Kasumi-1 (cell line): ENCODE data around the gene AACS.
"Not testable (repeated sequence)": the region's sequence is repeated elsewhere in the genome, so short reads cannot be mapped to it uniquely, and the experiment has no call there.

ENCODE experiments used
- DNase-seq, 2 experiments: peaks; one replicate each; lab custom pipeline; 2025; lab: John Stamatoyannopoulos, UW

The AACS gene

DNA sequence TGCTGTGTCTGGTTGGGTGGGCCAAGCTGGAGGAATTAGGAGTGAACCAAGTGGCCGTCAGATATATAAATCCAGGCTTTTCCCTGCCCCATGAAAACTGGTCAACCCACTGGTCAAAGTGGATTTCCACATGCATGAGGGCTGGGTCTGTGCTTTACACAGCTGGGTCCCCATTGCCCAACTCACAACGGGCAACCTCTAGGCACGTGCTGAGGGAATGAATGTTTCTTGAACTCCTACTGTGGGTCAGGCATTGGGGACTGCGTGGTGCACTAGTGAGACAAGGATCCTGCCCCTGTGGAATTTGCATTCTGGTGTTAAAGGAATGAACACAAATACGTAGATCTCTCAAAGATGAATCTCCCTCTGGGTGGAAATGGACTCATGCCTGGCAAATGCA is 7.5 kb upstream of the AACS start:
- no peak for DNase-seq

DNA sequence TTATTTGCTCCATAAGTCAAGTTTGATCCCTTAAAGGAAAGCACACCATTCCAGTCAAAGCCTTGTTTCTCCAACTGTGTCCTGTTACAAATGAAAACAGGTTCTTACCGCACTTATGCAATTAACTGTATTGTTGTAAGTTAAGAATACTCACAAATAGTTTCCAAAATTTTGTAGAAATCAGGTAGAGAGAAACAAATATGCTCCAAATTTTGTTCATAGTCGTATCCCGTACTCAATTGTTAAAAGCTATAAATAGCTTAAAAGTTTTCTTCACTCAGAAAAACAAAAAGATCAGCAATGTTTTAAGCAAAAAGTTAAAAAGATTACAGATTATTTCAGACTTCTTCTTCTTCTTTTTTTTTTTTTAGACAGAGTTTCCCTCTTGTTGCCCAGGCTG is 4.0 kb upstream of the AACS start:
- DNase-seq, result no peak

DNA sequence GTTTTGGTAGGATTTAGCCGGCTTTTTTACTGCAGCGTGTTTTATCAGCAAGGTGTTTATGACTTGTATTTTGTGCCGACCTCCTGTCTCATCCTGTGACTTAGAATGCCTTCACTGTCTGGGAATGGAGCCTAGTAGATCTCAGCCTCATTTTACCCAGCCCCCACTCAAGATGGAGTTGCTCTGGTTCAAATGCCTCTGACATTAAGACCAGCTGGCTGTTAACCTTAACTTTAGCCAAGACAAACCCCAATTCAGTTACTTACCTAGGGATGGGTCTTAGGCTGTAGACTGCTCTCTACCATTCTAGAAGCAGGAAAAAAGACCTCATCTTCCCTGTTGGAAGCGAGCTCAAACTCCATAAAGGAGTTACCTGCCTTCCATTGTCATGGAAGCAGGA is 1.7 kb upstream of the AACS start:
- DNase-seq, result not testable (repeated sequence)

DNA sequence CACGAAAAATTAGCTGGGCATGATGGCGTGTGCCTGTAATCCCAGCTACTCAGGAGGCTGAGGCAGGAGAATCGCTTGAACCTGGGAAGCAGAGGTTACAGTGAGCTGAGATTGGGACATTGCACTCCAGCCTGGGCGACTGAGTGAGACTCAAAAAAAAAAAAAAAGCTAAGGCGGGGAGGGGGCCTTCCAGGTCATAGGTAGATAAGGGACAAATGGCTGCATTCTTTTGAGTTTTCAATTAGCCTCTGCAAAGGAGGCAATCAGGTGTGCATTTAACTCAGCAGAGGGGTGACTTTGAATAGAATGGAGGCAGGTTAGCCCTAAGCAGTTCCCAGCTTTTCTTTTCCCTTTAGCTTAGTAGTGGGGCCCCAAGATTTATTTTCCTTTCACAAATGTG is 743 bp upstream of the AACS start:
- no peak for DNase-seq

DNA sequence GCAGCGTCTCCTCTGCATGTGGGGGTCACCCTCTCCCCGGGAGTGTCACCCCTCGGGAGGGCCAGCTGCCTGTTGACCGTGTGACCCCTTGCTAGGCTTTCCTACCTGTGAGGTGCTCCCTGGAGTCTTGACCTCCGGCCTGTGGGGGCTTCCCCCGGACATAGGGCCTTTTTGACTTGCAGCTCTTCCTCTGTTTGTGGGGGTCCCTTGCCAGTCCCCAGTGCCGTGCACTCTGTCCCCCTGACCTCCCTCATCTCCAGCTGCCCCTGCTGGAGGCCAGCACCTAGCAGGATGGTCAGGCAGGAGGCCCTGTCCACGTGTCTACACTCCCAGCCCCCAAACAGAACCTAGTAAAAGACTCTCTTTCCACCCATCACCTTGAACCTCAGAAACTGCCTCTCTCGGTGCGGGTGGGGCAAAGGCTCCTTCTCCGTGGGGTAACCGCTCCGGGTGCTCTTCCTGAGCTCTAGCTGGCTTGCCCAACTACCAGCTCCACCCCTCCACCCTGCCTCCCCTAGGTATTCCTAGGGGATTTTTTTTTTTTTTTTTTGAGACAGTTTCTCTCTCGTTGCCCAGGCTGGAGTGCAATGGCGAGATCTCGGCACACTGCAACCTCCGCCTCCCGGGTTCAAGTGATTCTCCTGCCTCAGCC is 810 bp downstream of the AACS start:
- DNase-seq, result no peak

DNA sequence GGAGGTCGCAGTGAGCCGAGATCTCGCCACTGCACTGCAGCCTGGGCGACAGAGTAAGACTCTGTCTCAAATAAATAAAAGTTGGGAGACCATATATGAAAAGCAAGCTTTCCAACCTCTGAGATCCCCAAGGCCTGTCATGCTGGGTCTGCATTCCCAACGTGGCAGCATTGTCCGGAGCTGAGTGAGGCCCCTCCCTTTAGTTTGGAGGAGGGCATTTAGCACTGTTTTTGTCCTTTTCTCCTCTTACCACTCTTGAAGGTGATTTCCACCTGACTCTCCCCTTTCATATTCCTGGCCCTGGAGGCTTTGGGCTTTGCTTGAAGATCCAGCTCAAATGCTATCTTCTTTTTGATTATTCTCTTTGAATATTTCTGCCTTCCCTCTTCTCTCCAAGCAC is 3.2 kb downstream of the AACS start:
- no peak for DNase-seq

DNA sequence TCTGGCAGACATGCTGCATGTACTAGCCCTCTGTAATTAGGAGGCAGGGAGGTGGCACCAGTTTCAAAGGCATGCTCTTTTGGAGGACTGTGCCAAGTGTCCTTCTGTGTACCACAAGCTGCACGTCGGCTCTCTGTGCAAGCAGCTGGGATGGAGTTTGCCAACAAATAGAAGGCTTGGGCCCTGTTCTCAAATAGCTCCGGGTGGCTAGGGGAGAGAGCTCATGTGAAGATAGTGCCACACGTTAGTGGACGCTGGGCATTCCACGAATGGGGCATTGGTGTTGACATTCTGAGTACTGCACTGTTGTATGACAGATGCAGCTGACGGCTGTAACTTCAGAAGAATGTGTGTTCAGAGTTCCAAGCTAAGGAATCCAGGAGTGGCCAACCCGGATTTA is 4.4 kb downstream of the AACS start:
- DNase-seq, result no peak

DNA sequence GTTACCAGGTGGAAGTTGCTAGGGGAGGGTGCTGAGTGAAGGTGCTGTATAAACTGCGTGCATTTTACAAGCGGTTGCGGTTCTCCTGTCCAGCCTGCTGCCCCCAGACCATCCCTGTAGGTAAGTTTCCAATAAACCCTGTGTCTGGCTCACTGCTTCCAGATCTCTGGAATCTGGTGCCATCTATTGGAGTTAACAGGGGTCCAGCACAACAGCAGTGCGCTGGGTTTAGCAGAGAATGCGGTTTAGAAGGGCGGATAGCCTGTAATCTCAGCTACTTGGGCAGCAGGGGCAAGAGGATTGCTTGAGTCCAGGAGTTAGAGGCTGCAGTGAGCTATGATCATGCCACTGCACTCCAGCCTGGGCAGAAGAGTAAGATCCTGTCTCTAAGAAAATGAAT is 4.9 kb downstream of the AACS start:
- DNase-seq, result no peak

DNA sequence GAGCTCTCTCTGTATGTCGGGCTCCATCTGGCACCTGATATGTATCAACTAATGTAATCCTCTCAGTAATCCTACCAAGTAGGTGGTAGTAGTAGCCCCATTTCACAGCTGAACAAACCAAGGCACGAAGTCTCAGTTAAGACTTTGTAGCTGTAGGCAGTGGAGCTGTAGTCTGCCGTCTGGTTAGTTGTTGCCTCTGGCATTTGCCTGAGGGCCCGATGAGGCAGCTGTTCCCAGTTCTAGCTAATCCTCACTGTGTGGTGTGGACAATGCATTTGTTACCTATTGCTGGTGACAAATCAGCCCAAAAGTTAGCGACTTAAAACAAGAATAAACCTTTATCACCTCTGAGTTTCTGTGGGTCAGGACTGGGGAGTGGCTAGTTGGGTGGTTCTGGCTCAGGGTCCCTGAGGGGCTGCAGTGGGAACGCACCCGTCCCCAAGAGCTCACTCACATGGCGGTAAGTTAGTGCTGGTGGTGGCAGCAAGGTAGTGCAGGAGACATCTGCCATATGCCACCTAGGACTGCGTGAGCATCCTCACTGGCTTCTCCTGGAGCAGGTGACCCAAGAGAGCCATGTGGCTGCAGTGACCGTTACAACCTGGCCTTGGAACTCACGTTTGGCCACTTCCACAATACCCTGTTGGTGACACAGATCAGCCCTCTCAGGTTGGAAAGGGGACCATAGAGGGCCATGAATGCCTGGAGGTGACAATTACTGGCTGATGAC is 5.6 kb downstream of the AACS start:
- no peak for DNase-seq

DNA sequence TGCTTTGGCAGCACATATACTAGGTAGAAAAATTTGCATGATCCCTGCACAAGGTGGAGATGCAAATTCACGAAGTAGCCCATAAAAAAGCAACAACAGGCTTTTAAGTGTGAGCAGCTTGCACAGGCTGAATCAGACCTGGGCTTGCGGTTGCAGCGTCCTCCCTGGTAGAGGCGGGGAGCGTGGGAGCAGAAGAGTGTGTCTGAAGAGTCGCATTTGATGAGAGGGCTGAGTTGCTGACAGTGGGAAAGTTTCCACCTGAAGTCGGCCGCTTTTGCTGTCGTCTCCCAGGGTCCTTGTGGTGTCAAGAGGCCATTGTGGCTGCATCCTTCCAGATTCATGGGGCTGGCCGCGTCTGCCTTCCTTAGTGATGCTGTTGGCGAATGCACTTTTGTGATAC is 6.2 kb downstream of the AACS start:
- no peak for DNase-seq

DNA sequence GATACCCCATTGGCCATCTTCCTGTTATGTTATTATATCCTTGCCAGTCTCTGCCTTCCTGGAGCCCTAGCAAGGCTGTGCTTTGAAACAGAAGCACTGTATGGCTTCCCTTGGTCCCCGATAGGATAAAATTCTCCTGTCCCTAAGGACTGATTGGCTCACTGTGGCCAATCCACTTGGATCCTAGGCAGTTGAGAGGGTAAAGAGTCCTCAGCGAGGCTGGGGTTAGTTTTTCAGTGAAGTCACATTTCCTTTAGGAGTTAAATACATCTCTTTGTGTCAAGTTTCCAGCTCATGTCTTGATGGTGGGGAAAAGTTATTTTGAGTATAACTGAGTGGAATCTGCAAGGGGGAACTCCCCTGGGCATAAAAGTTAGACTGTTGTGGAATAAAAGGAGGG is 7.3 kb downstream of the AACS start:
- no peak for DNase-seq

DNA sequence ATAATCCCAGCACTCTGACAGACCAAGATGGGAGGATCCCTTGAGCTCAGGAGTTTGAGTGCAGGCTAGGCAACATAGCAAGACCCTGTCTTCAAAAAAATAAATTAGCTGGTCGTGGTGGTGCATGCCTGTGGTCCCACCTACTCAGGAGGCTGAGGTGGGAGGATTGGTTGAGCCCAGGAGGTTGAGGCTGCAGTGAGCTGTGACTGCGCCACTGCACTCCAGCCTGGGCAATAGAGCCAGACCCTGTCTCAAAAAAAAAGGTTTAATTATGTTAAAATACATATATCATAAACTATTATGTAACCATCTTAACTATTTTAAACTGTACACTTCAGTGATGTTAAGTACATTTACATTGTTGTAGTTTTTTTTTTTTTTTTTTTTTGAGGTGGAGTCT is 9.1 kb downstream of the AACS start:
- not testable (repeated sequence) for DNase-seq

DNA sequence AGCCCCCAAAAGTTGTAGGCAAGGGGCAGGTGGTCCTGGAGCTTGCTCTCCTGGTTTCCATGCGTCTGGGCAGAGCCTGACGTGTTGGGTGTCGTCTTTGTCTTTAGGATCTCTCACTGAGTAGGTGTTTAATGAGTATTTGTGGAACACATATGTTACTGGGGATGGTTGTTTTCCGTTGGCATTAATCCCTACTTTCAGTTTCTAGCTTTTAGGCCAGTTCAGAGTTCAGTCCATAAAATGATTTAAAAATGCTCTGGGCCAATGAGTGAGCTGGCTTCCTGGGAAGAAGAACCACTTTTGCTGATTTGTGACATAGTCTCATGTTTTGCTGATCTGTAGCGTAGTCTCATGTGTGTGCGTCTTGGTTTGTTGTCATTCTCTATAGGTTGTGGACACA is 10.9 kb downstream of the AACS start:
- DNase-seq, result no peak

DNA sequence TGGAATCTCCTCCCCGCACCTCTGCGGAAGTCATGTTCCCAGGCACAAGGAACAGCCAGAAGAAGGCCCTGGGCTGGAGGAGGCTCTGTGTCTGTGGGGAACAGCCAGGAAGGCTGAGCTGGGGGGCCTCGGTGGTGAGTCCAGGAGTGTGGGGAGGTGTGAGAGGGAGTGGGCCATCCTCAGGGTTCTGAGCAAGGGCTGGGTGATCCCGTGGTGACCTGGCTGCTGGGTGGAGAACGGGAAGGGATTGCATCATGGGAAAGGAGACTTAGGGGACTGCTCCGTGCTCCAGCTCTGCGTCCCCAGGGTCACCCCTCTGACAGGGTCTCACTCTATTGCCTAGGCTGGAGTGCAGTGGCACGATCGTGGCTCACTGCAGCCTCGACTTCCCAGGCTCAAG is 13.8 kb downstream of the AACS start:
- DNase-seq, result no peak

DNA sequence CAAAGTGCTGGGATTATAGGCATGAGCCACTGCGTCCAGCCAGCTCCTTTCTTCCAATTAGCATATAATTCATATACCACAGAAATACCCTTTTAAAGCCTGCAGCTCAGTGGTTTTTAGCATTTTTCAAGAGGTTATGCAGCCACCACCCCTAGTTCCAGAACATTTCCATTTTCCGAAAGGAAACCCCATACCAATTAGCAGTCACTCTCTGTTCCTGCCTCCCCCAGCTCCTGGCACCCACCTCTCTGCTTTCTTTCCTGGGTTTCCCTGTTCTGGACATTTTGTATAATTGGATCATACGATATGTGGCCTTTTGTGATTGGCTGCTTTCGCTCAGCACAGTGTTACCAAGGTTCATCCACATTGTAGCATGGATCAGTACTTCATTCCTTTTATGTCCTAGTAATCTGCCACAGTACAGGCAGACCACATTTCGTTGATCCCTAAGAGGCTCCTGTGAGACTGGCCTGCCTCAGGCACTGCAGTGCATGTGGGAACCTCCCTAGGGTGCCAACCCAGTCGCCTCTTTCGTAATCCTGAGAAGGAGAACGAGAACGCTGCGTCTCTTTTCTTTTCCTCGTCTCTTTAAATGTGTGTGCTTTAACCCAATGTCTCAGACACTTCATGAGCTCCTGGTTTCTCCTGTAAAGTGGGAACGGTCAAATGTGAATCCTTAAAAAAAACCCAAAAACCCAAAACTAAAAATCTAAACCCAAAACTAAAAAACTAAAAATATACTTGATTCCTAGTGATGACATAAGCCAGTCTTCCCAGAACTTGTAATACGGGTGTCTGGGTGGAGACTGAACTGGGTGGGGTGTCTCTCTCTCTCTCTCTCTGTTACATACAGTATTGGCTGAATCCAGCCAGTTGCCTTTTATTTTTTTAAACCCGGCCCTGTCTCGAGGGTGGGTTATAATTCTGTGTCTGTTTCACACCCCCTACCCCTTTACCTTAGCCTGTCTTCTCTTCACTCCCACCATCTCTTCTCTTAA is 14.7 kb downstream of the AACS start:
- DNase-seq, result no peak

DNA sequence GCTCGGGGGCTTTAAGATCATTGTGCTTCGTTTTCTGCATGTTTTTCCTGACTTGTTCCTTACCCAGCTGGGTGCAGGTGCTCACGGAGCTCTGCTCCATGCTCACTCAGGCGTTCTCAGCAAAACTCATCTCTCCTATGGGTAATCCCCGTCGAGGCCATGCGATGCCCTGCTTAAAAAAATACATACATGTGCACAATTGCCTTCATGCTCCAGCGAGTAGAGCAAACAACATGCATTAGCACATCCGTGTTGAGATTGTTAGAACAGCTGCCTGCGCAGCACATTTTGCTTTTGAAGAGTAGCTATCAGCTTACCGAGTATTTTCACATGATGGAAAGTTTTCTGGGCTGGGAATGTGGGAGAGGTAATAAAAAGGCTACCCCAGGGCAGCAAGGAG is 16.2 kb downstream of the AACS start:
- DNase-seq, result no peak

DNA sequence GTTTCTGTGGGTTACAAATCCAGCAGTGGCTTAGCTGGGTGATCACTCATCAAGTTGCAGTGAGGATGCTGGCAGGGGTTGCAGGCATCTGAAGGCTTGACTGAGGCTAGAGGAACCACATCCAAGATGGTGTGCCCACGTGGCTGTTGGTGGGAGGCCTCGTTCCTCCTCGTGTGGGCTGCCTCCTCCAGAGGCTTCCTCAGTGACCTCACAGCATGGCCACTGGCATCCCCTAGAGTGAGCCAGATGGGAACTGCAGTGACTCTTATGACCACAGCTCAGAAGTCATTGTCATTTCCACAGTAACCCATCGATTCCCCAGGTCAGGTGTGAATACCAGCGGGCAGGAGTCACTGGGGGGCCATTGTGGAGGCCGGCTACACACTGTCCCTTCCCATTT is 17.8 kb downstream of the AACS start:
- no peak for DNase-seq

DNA sequence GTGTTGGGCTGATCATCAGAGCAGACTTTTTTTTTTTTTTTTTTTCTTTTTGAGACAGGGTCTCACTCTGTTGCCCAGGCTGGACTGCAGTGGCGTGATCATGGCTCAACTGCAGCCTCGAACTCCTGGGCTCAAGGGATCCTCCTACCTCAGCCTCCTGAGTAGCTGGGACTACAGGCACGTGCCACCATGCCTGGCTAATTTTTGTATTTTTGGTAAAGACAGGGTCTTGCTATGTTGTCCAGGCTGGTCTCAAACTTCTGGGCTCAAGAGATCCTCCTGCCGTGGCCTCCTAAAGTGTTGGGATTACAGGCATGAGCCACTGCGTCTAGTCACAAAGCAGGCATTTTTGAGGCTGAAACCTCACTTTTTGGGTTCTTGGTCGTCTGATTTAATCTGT is 23.0 kb downstream of the AACS start:
- DNase-seq, result not testable (repeated sequence)

DNA sequence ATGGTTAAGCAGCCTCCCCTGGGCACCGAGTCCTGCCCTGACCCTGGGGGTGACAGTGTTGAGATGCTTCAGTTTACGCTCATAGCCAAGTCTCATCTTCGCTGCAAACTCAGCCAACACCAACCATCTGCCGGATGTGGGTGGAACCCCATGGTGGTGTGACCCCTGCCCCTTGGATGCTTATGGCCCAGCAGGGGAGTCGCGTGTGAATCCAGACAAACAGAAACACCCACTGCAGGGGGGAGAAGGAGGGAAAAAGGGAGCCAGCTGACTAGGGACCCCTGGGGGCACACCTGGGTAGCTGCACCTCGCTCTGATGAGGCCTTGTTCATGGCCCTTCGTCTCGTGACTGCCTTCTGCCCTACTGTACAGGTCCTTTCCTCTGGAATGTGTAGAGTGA is 23.8 kb downstream of the AACS start:
- no peak for DNase-seq

DNA sequence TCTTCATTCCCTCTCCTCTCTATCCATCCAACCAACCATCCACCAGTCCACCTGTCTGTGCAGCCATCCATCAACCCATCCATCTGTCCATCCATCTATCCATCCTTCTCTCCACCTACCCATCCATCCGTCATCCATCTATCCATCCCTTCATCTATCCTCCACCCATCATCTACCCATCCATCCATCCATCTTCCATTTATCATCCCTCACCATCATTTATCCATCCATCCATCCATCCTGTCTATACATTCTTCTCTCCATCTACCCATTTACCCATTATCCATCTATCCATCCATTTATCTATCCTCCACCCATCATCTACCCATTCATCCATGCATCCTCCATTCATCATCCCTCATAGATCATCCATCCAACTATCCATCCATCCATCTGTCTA is 24.4 kb downstream of the AACS start:
- no peak for DNase-seq

DNA sequence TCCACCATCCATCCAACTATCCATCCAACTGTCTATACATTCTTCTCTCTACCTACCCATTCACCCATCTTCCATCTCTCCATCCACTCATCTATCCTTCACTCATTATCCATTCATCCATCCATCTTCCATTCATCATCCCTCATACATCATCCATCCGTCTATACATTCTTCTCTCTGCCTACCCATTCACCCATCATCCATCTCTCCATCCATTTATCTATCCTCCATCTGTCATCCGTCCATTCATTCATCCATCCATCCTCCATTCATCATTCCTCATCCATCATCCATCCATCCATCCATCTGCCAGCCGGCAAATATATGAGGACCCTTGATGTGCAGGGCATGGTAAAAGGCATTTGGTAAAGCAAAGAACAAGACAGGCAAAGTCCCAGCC is 25.2 kb downstream of the AACS start:
- DNase-seq, result no peak

DNA sequence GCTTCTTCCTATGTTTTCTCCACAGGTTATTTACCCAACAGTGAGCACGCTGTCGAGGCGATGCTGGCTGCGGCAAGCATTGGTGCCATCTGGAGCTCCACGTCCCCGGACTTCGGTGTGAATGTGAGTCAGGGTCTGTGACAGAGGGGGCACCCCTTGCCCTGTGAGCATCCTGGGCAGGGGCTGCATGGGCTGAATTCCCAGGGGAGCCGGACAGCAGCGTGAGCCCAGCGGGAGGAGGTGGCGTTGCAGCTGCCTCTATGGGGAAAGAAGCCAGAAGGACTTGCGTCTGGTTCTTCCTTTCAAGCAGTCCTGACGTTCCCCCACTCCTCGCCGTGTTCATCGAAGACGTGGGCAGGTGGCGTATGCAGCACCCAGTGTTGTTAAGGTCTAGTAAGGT is 26.2 kb downstream of the AACS start:
- no peak for DNase-seq
